NCI-H2107 treated with DMSO at 0.1 percent for 48 hours (cell line): ENCODE data around the gene RASAL1.
"Not testable (repeated sequence)": the region's sequence is repeated elsewhere in the genome, so short reads cannot be mapped to it uniquely, and the experiment has no call there.

Source experiments
- DNase-seq: peaks from one replicate; lab custom pipeline; 2025; ENCODE audit not compliant: unreplicated experiment; lab: John Stamatoyannopoulos, UW

RASAL1 gene

DNA sequence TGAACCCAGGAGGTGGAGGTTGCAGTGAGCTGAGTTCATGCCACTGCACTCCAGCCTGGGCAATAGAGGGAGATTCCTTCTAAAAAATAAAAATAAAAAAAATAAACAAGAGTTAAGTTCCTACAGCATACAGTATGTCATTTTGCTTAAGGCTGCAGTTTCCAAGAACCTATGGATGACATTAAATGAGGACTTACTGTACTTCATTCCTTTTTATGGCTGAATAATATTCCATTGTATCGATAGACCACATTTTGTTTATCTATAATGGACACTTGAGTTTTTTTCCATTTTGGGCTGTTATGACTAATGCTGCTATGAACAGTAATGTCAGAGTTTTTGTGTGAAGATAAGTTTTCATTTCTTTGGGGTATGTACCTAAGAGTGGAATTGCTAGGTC lies 17.4 kb downstream of the RASAL1 start:
- no peak for DNase-seq

DNA sequence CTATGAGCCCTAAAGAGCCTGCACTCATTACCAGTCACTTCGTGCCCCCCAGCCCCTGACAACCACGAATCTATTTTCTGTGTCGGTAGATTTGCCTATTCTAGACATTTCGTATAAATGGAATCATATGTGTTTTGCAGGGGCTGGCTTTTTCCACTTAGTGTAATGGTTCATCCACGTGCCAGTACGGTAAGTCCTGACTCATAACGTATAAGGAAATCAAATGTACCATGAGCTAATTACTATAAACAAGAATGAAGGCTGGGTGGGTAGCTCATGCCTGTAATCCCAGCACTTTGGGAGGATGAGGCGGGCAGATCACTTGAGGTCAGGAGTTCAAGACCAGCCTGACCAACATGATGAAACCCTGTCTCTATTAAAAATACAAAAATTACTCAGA lies 17.9 kb downstream of the RASAL1 start:
- not testable (repeated sequence) for DNase-seq

DNA sequence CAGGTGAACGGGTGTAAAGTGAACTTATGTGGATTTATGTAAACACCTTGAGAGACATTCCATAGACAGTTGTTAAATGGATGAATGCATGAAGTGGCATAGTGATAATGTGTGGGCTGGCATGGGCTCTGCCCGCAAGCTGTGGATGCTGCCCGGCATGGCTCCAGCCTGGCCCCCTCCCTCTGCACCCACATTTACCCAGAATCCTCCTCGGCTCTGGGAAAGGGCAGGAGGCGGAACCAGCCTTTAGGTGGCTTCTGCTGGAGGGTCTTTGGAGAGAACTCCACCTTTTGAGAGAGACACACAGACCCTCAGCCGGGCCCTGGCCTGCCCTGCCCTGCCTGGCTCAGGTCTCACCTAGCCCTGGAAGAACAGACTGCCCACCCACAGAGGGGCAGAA lies 18.7 kb downstream of the RASAL1 start:
- DNase-seq = no peak

DNA sequence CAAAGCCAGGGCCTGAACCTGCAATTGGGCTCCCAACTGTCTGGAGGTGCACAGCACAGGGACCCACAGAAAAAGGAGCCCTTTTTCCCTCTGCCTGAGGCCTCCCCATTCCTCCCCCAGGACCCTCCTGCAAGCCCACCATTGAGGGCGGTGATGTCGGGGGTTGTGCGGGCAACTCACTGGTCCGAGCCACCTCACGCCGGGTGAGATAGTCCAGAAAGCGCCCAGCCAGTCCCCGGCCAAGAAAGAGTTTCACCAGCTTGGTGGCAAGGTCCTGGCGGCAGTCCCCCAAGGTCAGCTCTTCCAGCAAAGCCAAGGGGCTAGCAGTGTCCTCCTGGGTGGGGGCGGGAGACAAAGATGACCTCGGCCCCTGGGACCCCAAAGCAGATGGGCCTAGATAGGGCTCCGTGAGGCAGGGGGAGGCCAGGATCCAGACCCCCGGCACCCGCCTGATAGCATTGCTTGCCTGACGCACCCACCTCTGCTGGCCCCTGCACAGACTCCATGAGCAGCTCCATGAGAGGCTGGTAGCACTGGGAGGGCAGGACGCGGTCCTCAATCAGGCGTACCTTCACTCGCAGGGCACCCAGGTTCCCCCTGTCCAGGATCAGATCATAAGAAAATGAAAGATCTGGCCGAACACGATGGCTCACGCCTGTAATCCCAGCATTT lies 20.0 kb downstream of the RASAL1 start:
- DNase-seq = no peak

DNA sequence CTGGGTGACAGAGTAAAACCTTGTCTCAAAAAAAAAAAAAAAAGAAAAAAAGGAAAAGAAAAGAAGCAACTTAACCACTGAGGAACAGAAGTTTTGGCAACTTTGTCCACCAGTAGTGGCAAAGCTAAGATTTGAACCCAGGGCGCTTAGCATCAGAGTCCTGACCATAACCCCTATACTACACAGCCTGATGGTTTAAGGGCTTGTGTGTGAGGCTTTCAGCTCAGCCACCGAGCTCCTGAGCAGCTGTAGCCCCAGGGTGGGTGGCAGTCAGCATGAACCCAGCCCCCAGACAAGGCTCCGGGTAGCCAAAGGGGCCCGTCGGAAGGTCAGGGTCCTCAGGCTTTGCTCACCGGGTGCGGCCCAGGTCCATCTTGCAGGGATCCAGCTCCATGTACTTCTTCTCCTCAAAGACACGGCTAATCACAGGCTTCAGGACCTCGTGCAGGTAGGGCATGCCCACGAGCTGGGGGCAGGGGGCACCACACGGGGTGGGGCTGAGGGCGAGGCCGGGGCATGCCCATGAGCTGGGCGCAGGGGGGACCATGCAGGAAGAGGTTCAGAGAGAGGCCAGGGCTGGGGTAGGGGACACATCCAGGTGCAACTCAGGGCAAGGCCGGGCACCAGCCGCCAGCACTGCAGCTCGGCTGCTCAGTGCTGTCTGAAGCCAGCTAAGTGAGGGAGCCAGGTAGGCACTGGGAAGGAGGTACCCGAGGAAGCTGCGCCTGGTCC lies 20.9 kb downstream of the RASAL1 start:
- DNase-seq = no peak

DNA sequence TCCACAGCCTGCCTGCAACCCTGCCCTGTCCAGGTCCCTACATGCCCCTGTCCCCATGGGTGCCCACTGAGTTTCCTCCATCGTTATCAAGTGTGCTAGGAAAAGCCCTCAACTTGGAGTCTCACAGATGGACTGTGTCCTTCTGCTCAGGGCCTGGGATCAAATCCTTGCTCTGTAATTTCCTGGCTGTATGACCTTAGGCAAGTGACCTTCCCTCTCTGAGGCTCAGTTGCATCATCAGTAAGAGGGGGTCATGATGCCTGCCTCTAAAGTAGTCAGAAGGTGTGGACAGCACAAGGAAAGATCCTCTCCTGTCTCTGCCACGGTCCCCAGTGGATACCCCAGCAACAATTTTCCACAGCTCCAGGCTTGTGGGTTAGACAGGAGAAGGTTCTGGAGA lies 22.2 kb downstream of the RASAL1 start:
- DNase-seq = no peak

DNA sequence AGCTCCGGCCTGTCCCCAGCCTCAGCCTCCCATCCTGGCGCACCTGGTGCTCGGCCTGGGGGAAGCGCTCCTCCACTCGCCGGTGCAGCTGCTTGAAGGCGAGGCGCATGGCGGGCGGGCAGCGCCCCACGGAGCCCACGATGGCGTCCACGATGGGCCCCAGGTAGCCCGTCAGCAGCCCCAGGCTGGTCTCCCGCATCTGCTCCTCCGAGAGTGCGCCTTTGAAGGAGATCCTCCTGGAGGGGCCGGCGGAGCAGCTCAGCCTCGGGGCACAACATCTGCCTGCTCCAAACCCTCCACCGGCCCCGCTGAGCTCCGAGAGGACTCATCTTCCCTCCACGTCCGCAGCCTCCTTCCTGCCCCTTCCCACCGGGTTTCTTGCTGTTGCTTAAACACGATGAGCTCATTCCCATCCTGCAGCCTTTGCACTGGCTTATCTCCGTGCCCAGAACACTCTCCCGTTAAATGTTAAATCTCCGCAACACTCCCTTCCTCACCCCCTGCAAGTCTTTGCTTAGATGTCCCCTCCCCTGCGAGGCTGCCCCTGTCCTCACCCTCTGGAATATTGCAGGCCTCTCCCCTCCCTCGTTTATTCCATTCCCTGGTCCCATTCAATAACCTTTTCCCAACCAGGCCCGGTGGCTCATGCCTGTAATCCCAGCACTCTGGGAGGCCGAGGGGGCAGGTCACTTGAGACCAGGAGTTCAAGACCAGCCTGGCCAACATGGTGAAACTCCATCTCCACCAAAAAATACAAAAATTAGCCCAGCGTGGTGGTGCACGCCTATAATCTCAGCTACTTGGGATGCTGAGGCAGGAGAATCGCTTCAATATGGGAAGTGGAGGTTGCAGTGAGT lies 23.3 kb downstream of the RASAL1 start:
- DNase-seq = no peak

DNA sequence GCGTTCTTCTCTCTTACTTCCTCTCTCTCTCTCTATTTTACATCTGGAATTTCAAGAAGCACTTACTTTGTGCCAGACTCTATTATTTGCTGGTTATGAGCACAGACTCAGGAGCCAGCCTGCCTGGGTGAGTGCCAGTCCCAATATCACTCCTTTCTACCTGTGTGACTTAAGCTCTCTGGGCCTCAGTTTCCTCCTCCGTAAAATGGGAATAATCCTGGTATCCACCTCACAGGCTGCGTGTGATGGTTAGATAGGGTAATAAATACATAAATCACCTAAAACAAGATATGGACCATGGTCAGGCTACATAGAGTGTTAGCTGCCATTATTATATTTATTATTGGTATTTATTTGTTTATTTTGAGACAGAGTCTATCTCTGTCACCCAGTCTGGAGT lies 24.3 kb downstream of the RASAL1 start:
- no peak for DNase-seq

DNA sequence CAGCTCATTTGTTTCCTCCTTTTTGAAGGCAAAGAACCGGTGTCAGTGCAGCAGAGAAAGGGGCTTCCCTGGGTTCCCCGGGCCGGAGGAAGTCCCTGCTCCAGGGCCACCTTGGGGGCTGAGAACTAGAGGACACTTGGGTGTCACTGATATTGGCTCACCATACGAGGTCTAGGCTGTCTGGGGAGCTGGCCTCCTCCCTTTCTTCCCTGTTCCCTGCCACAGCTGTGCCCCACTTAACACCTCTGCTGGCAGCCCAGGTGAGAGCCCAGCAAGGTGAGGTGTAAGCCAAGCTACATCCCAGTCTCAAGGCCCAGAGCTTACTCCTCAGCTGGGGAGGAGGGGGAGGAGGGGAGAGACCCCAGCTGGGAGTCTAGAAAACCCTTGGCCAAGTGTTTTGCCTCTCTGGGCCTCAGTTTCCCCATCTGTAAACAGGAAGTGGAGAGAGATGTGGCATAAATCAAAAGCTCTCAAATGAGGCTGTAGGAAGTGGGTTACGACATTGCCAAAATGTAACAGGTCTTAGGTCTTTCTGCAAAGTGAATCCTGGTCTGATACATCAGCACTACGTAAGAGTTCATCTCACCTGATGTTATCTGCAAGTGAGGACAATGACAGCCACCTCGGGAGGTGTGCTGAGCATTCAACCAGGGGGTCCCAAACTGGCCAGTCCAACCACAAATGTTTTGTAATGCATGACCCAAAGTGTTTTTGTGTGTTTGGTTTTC lies 25.5 kb downstream of the RASAL1 start:
- no peak for DNase-seq

DNA sequence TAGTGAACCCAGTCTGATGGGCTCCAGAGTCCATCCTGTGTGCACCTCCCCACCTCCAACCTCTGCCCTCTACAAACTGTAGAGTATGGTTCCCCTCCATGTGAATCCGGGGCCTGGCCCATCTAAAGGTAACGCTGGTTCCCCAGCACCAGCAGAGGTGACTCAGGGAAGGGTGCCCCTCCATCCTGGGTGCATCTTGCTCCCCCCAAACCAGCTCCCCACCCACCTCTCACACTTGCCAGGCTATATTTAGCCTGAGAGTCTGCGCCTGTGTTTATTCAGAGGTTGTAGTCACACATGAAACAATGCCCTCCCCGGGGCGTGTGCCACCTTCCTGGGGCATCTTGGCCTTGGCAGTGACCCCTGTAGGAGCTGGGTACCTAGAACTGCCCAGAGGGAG lies 26.2 kb downstream of the RASAL1 start:
- no peak for DNase-seq

DNA sequence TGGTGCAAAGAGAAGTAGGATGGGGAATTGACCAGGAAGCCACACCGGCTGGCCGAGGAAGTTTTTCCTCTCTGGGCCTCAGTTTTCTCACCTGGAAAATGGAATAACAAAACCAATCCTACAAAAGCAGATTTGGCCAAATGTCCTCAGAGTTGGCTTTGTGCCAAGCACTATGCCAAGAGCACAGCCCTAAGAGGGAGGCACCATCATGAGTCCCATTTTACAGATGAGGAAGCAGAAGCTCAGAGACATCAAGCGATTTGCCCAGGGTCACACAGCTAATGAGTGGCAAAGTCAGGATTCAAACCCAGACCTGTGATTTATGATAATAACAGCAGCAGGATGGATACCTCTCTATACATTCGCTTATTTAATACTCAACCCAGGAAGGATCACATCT lies 27.3 kb downstream of the RASAL1 start:
- DNase-seq = no peak

DNA sequence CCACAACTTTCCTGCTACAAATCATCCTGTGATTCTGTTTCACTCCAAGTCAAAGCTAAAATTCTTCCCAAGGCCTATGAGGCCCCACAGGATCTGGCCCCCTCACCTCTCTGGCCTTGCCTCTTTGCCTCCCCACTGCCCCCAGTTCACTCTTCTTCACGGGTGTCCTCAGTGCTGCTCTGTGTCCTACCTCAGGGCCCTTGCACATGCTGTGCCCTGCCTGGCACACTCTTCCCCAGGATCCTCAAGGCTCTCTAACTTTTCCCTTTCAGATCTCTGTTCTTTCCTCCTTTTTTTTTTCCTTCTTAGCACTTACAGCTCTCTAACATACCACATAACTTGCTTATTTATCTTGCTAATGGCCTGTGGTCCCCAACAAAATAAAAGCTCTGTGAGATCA lies 29.2 kb downstream of the RASAL1 start:
- DNase-seq = no peak

DNA sequence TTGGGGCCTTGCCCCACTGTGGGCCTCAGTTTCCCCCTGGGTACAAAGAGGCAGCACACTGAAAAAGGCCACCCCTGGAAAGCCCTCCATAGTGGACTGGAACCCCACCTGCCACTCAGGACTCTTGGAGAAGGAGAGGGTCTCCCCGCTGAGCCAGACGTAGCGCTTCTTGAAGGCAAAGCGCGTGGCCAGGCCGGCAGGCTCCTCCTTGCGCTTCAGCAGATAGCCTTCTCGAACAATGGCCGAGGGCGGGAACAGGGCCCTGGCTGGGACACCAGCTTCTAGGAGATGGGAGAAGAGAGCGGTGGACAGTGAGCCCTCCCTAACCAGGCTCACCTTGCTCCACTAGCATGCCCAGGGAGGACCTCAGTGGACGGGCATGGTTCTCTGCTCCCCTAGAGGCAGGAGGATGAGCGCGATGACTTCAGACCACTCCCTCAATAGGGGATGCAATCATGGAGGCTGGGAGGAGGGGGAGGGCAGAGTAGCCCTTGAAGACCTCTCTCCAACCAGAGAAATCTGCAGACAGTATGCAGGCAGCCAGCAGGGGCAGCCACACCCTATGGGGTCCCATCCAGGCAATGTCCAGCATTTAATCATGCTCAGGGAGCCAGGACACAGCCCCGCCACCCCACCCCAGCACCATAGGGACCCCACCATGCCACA lies 29.8 kb downstream of the RASAL1 start:
- no peak for DNase-seq

DNA sequence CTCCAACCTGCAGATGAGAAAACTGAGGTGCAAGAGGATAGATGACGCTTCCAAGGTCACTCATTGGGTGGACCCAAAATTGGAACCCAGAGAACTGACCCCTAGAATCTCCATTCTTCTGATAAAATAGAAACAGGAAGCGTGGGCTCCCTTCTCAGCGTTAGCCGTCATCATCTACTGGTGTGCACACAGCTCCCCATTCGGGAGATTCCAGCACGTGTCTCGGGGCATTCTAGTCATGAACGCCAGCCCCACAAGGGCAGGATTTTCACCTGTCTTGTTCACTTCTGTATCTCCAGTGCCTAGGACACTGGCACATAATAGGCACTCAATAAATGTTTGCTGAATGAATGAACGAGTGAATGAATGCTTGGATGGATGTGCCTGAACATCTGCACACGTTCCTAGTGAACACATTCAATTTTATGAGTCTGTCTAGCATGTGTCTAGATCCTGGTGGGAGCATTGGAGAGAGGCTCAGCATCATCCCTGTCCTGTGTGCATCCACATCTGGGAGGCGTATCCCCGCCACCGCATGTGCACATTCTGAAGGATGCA lies 30.5 kb downstream of the RASAL1 start:
- no peak for DNase-seq

DNA sequence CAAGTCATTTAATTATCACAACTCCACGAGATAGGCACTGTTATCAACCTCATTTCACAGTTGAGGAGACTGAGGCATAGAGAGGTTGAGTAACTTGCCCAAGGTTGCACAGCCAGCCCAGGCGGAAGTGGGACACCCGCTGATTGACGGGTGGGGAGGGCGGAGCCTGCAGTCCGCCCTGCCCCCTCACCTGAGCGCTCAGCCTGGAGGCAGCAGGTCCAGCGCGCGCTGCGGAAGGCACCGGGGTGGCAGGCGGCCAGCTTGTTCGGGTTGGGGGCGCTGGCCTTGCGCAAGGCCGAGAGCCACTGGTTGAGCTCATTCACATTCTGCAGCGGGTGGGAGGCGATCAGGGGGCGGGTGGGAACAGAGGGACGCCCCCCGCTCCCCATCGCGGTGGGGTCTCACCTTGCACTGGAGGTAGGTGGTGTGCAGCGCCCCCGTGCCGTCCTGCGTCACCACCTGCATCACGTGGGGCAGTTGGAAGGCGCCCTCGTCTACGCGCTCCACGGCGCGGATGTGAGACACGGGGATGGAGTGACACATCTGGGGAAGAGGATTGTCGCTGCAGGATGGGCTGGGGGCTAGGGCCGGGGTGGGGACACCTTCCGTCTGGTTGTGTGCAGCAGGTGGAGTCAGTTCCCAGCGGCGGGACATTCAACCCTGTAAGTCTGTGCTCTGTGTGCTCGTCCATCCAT lies 31.7 kb downstream of the RASAL1 start:
- DNase-seq = peak; percentile 25

DNA sequence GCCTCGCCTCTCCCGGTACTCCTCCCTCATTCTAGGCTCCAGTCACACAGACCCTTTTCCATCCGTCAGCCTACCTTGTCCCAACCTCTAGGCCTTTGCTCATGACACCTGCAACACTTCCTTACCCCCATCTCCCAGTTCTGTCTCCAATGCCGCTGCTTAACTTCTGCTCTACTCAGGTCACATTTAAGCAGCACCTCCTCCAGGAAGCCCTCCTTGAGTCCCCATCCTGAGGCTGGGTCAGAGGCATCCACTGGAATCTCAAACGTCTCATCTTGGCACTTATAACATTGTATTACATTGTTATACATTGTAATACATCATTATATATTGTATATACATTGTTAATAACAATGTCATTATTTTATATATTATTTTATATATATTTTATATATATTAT lies 32.8 kb downstream of the RASAL1 start:
- no peak for DNase-seq

DNA sequence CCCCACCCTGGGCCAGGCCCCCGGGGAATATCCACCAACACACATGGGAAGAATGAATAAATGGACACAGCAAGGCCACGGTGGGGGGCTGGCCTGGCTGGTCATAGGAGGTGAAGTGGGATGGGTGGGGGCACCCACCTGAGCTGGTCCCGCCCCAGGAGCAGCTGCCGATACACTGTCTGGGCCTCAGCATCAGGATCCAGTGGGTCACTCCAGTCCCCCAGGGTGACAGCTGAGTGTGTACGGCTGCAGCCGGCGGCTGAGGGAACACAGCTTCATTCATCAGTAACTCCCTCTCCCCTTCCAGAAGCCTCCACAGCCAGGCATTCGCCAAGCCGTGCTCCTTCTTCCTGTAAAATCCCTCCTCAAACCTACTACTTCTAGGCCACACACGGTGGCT lies 33.8 kb downstream of the RASAL1 start:
- no peak for DNase-seq

DNA sequence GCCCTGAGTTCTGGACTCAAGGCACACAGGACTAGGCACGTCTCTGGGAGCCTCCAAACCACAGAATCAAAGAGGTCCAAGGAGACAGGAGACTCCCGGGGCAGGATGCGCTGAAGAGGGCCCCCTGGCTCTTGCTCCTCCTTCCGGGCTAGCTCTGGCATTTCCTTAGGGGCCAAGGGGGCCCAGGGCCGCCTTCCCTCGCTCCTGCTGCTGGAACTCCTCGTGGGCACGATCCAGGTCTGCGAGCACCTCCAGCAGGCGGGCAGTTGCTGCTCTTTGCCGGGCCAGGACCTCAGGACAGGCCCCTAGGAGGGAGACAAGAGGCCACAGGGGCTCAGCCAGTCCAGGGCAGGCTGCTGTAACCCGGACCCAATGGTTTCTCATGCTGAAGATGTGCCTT lies 35.8 kb downstream of the RASAL1 start:
- no peak for DNase-seq

DNA sequence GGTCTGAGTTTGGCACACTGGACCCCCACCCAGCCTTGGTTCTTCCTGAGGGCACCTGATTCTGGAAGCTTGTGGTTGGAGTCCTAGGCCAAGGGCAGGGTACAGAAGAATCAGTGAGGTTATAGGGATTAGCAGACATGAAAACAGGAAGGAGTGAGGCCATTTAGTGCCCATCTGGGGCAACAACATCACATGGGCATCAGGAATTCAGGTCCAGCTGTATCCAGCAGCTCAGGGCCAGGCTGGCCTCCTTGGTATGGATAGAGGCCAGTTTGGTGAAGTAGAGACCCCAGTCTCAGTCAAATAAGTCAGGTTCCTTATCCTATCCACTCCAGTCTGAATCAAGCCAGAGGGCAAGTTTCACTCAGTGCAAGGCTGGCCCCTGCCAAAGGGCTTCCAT lies 36.2 kb downstream of the RASAL1 start:
- DNase-seq = no peak
